Tibial nerve (tissue), 4 donors: Measurements from ENCODE around the gene USP2. TPM values are rescaled to one million over a fixed set of nuclear protein-coding genes. Genes with fewer than 3 reads are reported as not detected.

Experiments
- DNase-seq, 2 donors: peaks; one replicate each; pipeline ENCODE4 v3.0.0-alpha.2; 2019; ENCODE audit warnings: low spot score in 2 of 2
- H3K27ac ChIP-seq, 4 donors: fragments of 200-600 bp; sonication (generic) in 3 of 4; one replicate each; pipeline ENCODE4 v1.5.1; 2017 to 2019; ENCODE audit warnings: mild to moderate bottlenecking in 1 of 4
- H3K27me3 ChIP-seq, 2 donors: fragments of 200-600 bp; sonication (generic) in 1 of 2; one replicate each; pipeline versions ENCODE4 v1.5.1 to v1.6.0; 2017 to 2019
- H3K36me3 ChIP-seq, 3 donors: fragments of 200-600 bp; sonication (generic); one replicate each; pipeline ENCODE4 v1.5.1; 2018 to 2019
- H3K4me1 ChIP-seq, 4 donors: fragments of 200-600 bp; sonication (generic) in 3 of 4; one replicate each; pipeline ENCODE4 v1.5.1; 2017 to 2019
- H3K4me3 ChIP-seq, 4 donors: fragments of 200-600 bp; sonication (generic) in 3 of 4; one replicate each; pipeline ENCODE4 v1.5.1; 2017 to 2019; ENCODE audit warnings: mild to moderate bottlenecking in 1 of 4, moderate library complexity in 1 of 4
- H3K9me3 ChIP-seq, 4 donors: fragments of 200-600 bp; sonication (generic) in 3 of 4; one replicate each; pipeline ENCODE4 v1.5.1; 2017 to 2019
- CTCF ChIP-seq, 5 experiments: fragments of 200-600 bp in 3 of 5; fragments of 450-650 bp in 2 of 5; sonication (generic) in 3 of 5; IDR thresholded peaks; one replicate each; pipeline ENCODE4 v1.5.1; 2016 to 2019; ENCODE audit warnings: antibody characterized with exemption in 5 of 5, mild to moderate bottlenecking in 3 of 5, moderate library complexity in 2 of 5
- EP300 ChIP-seq, 2 donors: sonication (generic); formaldehyde crosslinking; IDR thresholded peaks; one replicate each; pipeline ENCODE4 v1.6.1; 2017; ENCODE audit warnings: antibody characterized with exemption in 2 of 2, mild to moderate bottlenecking in 1 of 2
- POLR2A ChIP-seq, 2 donors: fragments of 450-650 bp; IDR thresholded peaks; one replicate each; pipeline ENCODE4 v1.6.1; 2017; ENCODE audit warnings: antibody characterized with exemption in 2 of 2, mild to moderate bottlenecking in 2 of 2, moderate library complexity in 2 of 2
- WGBS, 2 donors: methylation state at CpG; one replicate each; pipeline ENCODE4 v1.1.5; 2018; 5-methylcytosine and 5-hydroxymethylcytosine counted together
- total RNA-seq, 4 donors: library from RNA; depleted of rRNA; stranded (reverse); fragments of >200 nt; gene quantifications; one replicate each; pipeline ENCODE4 v1.1.0, GENCODE V29; 2016

The USP2 gene
- total RNA-seq, 4 donors from 2014 or later, result 2.1 to 18.4 (median 11.6) TPM

DNA sequence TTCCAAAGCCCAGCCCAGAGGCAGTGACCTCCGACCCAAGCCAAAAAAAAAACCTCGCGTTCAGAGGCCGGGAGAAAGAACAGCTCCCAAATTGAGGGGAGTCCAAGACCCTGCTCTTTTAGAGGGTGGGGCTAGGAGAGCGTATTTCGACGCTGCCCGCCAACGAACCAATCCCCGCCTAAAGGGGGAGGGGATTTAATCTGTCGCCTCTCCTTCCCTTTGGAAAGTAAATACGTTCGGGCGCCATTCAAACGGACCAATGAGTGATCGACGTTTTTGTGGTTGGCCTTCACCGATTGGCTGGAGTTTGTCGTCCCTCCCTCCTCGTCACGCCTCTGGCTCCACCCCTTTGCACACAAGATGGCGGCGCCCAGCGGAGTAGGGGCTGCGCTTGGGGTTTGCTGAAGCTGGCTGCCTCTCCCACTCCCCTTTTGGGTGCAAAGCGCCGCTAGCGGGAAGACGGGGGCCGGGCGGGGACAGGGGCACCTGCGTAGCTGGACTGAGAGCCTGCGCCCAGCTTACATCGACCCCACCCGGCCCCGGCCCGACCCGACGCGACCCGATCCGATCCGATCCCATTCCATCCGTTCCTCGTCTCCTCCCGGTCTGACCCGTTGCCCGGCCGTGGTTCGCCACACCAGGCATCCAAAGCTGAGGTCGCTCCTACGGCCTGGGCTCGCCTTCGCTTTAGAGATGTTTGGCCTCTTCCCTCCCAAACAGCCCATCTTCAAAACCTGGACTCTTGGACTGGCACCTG, 47.1 kb downstream of the USP2 start, which contains the start of gene RNF26:
Gene RNF26 (plus strand): TSS at position 354 of the 757 bp plus-strand sequence. CDS start 596 bp downstream, outside the sequence.
- peaks cover 0 to 50% (median 22%) of the 10 kb centered on the region in 4 donors for H3K4me1 ChIP-seq
- DNase-seq, result peak; percentile 94 to 98
- H3K36me3 ChIP-seq, result peaks cover 0 to 23% (median 0%) of the 10 kb centered on the region in 3 donors
- 0% methylated on average over 33 to 52 of the region's 54 CpGs for WGBS, 2 donors
- H3K4me3 ChIP-seq, result peak within 1 kb of the TSS; percentile 75 to 88 (median 82)
- H3K9me3 ChIP-seq, result no peaks in the 10 kb centered on the region
- TF ChIP-seq CTCF (IDR thresholded peaks at IDR 0.05), result no peak
- TF ChIP-seq EP300 (IDR thresholded peaks at IDR 0.05), result peak; percentile 31 to 91
- TF ChIP-seq POLR2A (IDR thresholded peaks at IDR 0.05), result peak; percentile 47 to 78
- no peaks in the 10 kb centered on the region for H3K27me3 ChIP-seq
- peak within 1 kb of the TSS; percentile 83 to 94 (median 88) for H3K27ac ChIP-seq

- Histone ChIP-seq H3K4me3 (no peak overlapping the region), H3K27ac (no peak overlapping the region), H3K4me1 (peaks cover 0 to 29% (median 10%) of the 10 kb centered on the region in 4 donors), H3K9me3 (no peaks in the 10 kb centered on the region), H3K36me3 (peaks cover 0 to 18% (median 0%) of the 10 kb centered on the region in 3 donors), H3K27me3 (no peaks in the 10 kb centered on the region)
- no peak for TF ChIP-seq EP300 (IDR thresholded peaks at IDR 0.05)
- TF ChIP-seq CTCF (IDR thresholded peaks at IDR 0.05), result no peak
- no peak for TF ChIP-seq POLR2A (IDR thresholded peaks at IDR 0.05)
- WGBS, 2 donors, result 69 to 80% methylated on average over 4 of the region's 4 CpGs
- no peak for DNase-seq
Measured at GRCh38 chr11:119332111-119332765, 49.3 kb downstream of the USP2 start.

DNA sequence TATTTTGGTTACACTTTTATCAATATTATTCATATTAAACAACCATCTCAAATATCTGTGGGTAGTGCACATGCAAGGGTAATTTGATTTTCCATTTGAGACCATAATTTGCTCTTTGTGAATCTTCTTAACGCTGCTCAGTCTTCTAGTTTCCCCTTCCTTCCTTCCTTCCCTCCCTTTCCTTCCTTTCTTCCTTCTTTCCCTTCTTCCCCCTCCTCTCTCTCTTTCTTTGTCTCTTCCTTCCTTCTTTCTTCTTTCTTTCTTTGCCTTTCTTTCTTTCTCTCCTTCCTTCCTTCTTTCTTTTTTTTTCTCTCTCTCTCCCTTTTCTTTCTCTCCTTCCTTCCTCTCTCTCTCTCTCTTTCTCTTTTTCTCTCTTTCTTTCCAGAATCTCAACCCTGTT, 51.3 kb downstream of the USP2 start:
- TF ChIP-seq CTCF (IDR thresholded peaks at IDR 0.05) (no peak), EP300 (IDR thresholded peaks at IDR 0.05) (no peak), POLR2A (IDR thresholded peaks at IDR 0.05) (no peak)
- no peaks in the 10 kb centered on the region for H3K27me3 ChIP-seq
- H3K27ac ChIP-seq, result no peak overlapping the region
- H3K4me1 ChIP-seq, result peaks cover 0 to 9% (median 6%) of the 10 kb centered on the region in 4 donors
- DNase-seq, result no peak
- H3K9me3 ChIP-seq, result no peaks in the 10 kb centered on the region
- 50% methylated on average over 1 of the region's 1 CpG for WGBS, 2 donors
- no peak overlapping the region for H3K4me3 ChIP-seq
- no peaks in the 10 kb centered on the region for H3K36me3 ChIP-seq

DNA sequence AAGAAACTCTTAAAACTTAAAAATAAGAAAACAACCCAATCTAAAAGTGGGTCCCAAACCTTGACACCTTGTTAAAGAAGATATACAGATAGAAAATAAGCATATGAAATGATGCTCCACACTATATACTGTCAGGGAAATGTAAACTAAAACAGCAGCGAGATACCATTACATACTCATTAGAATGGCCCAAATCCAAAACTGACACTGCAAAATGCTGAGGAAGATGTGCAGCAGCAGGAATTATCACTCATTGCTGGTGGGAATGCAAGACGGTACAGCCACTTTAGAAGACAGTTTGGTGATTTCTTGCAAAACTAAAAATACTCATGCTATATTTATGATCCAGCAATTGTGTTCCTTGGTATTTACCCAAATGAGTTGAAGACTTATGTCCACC, 52.2 kb downstream of the USP2 start:
- H3K36me3 ChIP-seq, result no peaks in the 10 kb centered on the region
- TF ChIP-seq POLR2A (IDR thresholded peaks at IDR 0.05) (no peak), EP300 (IDR thresholded peaks at IDR 0.05) (no peak), CTCF (IDR thresholded peaks at IDR 0.05) (no peak)
- peaks cover 0 to 5% (median 0%) of the 10 kb centered on the region in 4 donors for H3K4me1 ChIP-seq
- no peak overlapping the region for H3K27ac ChIP-seq
- 61 to 67% methylated on average over 2 of the region's 2 CpGs for WGBS, 2 donors
- H3K4me3 ChIP-seq, result no peak overlapping the region
- no peaks in the 10 kb centered on the region for H3K9me3 ChIP-seq
- no peaks in the 10 kb centered on the region for H3K27me3 ChIP-seq
- DNase-seq, result no peak

DNA sequence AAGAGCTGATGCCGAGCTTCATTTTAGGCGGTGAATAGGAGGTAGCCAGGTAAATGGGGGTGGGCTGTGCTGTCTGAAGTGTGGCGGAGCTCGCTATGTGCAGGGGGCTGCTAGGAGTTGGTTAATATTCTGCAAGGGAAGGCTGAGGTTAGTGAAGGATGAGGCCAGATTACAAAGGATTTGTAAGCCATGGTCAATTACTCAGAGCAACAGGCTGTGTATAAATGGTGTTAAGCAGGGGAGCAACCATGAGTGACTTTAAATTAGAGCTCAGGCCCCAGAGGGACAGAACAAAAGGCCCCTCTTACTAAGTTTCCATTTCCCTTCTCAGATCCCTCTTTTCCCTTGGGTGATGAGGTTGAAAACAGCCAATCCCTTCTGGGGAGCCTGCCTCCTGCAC, 57.3 kb downstream of the USP2 start:
- TF ChIP-seq EP300 (IDR thresholded peaks at IDR 0.05), result no peak
- no peak for TF ChIP-seq POLR2A (IDR thresholded peaks at IDR 0.05)
- no peak for TF ChIP-seq CTCF (IDR thresholded peaks at IDR 0.05)
- Histone ChIP-seq H3K27ac (no peak overlapping the region), H3K9me3 (no peaks in the 10 kb centered on the region), H3K36me3 (no peaks in the 10 kb centered on the region), H3K27me3 (peaks cover 0 to 6% of the 10 kb centered on the region in 2 donors), H3K4me1 (peaks cover 0 to 46% (median 27%) of the 10 kb centered on the region in 4 donors), H3K4me3 (no peak overlapping the region)
- no peak for DNase-seq
- WGBS, 2 donors, result 60 to 73% methylated on average over 4 of the region's 4 CpGs
